GM23248 (cell line): ENCODE data around the gene BRD2.

Experiments used
- EZH2 ChIP-seq: fragments of 200-600 bp; sonication (generic); IDR thresholded peaks from 2 replicates; pipeline ENCODE4 v1.6.1; 2018; ENCODE audit warnings: antibody characterized with exemption, mild to moderate bottlenecking; ENCODE audit not compliant: insufficient read depth, poor library complexity, severe bottlenecking
- EZH2phosphoT487 ChIP-seq: fragments of 200-600 bp; sonication (generic); IDR thresholded peaks from 2 replicates; pipeline ENCODE4 v1.6.1; 2018; ENCODE audit warnings: antibody characterized with exemption, moderate library complexity, mild to moderate bottlenecking, low read depth; ENCODE audit not compliant: insufficient read depth

GRCh38 chr6:33007831-33008400 is 39.5 kb downstream of the BRD2 start:
- TF ChIP-seq EZH2phosphoT487 (no peak), EZH2 (no peak)
